ENCODE data around the gene TEK.

Gene TEK

GRCh38 chr9:27194401-27195091 lies 85.5 kb downstream of the TEK start:
- no peak for TF ChIP-seq CTCF (conservative IDR thresholded peaks at IDR 0.05; ENCODE audit: low read depth, low read length)
- peak; percentile 93 for DNase-seq (ENCODE audit: low read depth)
- no peak overlapping the region for H3K4me3 ChIP-seq (ENCODE audit: low read depth, low read length)

GRCh38 chr9:27195191-27195590 lies 86.2 kb downstream of the TEK start:
- H3K4me3 ChIP-seq (ENCODE audit: low read depth, low read length) = no peak overlapping the region
- no peak for TF ChIP-seq CTCF (conservative IDR thresholded peaks at IDR 0.05; ENCODE audit: low read depth, low read length)
- DNase-seq (ENCODE audit: low read depth) = peak; percentile 41

GRCh38 chr9:27196383-27196782 lies 87.4 kb downstream of the TEK start:
- TF ChIP-seq CTCF (conservative IDR thresholded peaks at IDR 0.05; ENCODE audit: low read depth, low read length) = no peak
- DNase-seq (ENCODE audit: low read depth) = no peak
- no peak overlapping the region for H3K4me3 ChIP-seq (ENCODE audit: low read depth, low read length)

GRCh38 chr9:27198190-27198589 lies 89.2 kb downstream of the TEK start:
- DNase-seq (ENCODE audit: low read depth) = no peak
- peak; percentile 25 for TF ChIP-seq CTCF (conservative IDR thresholded peaks at IDR 0.05; ENCODE audit: low read depth, low read length)
- no peak overlapping the region for H3K4me3 ChIP-seq (ENCODE audit: low read depth, low read length)

GRCh38 chr9:27202056-27202455 lies 93.0 kb downstream of the TEK start:
- TF ChIP-seq CTCF (conservative IDR thresholded peaks at IDR 0.05; ENCODE audit: low read depth, low read length) = no peak
- H3K4me3 ChIP-seq (ENCODE audit: low read depth, low read length) = no peak overlapping the region
- DNase-seq (ENCODE audit: low read depth) = no peak

- no peak overlapping the region for H3K4me3 ChIP-seq (ENCODE audit: low read depth, low read length)
- TF ChIP-seq CTCF (conservative IDR thresholded peaks at IDR 0.05; ENCODE audit: low read depth, low read length) = no peak
- DNase-seq (ENCODE audit: low read depth) = peak; percentile 64
Observed at GRCh38 chr9:27203783-27204182, 94.8 kb downstream of the TEK start.

GRCh38 chr9:27204578-27204977 lies 95.6 kb downstream of the TEK start:
- no peak for TF ChIP-seq CTCF (conservative IDR thresholded peaks at IDR 0.05; ENCODE audit: low read depth, low read length)
- DNase-seq (ENCODE audit: low read depth) = peak; percentile 68
- H3K4me3 ChIP-seq (ENCODE audit: low read depth, low read length) = no peak overlapping the region

Measured in choroid plexus epithelial cell (primary cell).